B cell (primary cell): ENCODE results near the gene KCNT1. TPM values are rescaled to one million over a fixed set of nuclear protein-coding genes. Genes with fewer than 3 reads are reported as not detected.

Source experiments
- ATAC-seq: fragments of 200-7000 bp; cut with Tn5 transposase; one replicate; pipeline ENCODE4 v1.10.0; 2021; ENCODE audit warnings: low read depth, mild to moderate bottlenecking, moderate number of reproducible peaks, moderate library complexity
- CTCF ChIA-PET: fragments of 350-600 bp; sonication (Branson Sonifier 250); formaldehyde crosslinking; loops from one replicate; lab custom pipeline; 2021; ENCODE audit warnings: antibody characterized with exemption, inconsistent platforms; lab: Charles Lee
- POLR2A ChIA-PET: fragments of 350-600 bp; sonication (Branson Sonifier 250); formaldehyde crosslinking; loops from one replicate; lab custom pipeline; 2021; ENCODE audit warnings: antibody characterized with exemption; lab: Charles Lee
- DNase-seq: peaks from one replicate; pipeline ENCODE4 v3.0.0; 2013
- H2AFZ ChIP-seq: 2 replicates; pipeline ENCODE4 v1.6.1; 2012; ENCODE audit warnings: mild to moderate bottlenecking, low read depth, low read length; ENCODE audit not compliant: insufficient read depth, poor library complexity, severe bottlenecking
- H3K27ac ChIP-seq, 2 donors: 1 replicate in 1 of 2; 2 replicates in 1 of 2; pipeline ENCODE4 v1.5.1; 2012 to 2013; ENCODE audit warnings: low read length in 2 of 2, mild to moderate bottlenecking in 2 of 2, moderate library complexity in 1 of 2
- H3K27me3 ChIP-seq, 4 experiments: fragments of 200-600 bp in 1 of 4; sonication (generic) in 1 of 4; replicated peaks in 1 of 4; 1 replicate in 2 of 4; 2 replicates in 2 of 4; pipeline versions ENCODE4 v1.6.1 to v1.7.0; 2013 to 2016; ENCODE audit warnings: low read length in 3 of 4, mild to moderate bottlenecking in 2 of 4, mixed read lengths in 1 of 4, moderate library complexity in 1 of 4; ENCODE audit not compliant: insufficient read depth in 4 of 4, control insufficient read depth in 3 of 4; ENCODE audit errors: control extremely low read depth in 1 of 4
- H3K36me3 ChIP-seq, 2 experiments: replicated peaks in 1 of 2; 1 replicate in 1 of 2; 2 replicates in 1 of 2; pipeline versions ENCODE4 v1.6.1 to v1.7.1; 2013; ENCODE audit warnings: low read length in 1 of 2; ENCODE audit not compliant: insufficient read depth in 2 of 2, control insufficient read depth in 1 of 2; ENCODE audit errors: control extremely low read depth in 1 of 2, extremely low read depth in 1 of 2
- H3K4me1 ChIP-seq, 2 donors: fragments of 200-600 bp in 1 of 2; sonication (generic) in 1 of 2; 1 replicate in 1 of 2; 2 replicates in 1 of 2; pipeline versions ENCODE4 v1.5.1 to v1.6.1; 2013 to 2017; ENCODE audit warnings: low read length in 2 of 2; ENCODE audit not compliant: control insufficient read depth in 2 of 2, insufficient read depth in 2 of 2
- H3K4me2 ChIP-seq: replicated peaks from 2 replicates; pipeline ENCODE3; 2012; ENCODE audit warnings: mild to moderate bottlenecking, low read depth, low read length; ENCODE audit not compliant: poor library complexity, severe bottlenecking
- H3K4me3 ChIP-seq, 5 experiments: fragments of 200-600 bp in 1 of 5; sonication (generic) in 1 of 5; 1 replicate in 3 of 5; 2 replicates in 2 of 5; pipeline versions ENCODE4 v1.5.1 to v1.7.0; 2011 to 2016; ENCODE audit warnings: low read length in 4 of 5, mild to moderate bottlenecking in 4 of 5, low read depth in 2 of 5, control low read depth in 1 of 5, moderate library complexity in 1 of 5; ENCODE audit not compliant: insufficient read depth in 1 of 5; ENCODE audit errors: control extremely low read depth in 1 of 5, extremely low read depth in 1 of 5
- H3K79me2 ChIP-seq: fragments of 200-600 bp; sonication (generic); one replicate; pipeline ENCODE4 v1.6.0; 2016; ENCODE audit warnings: low read length; ENCODE audit not compliant: control insufficient read depth, insufficient read depth
- H3K9ac ChIP-seq: fragments of 200-600 bp; sonication (generic); 2 replicates; pipeline ENCODE4 v1.6.1; 2017; ENCODE audit warnings: mild to moderate bottlenecking, low read length, moderate library complexity
- H3K9me3 ChIP-seq, 3 donors: one replicate each; pipeline versions ENCODE4 v1.6.1 to v1.7.1; 2013; ENCODE audit warnings: low read length in 2 of 3; ENCODE audit not compliant: control insufficient read depth in 2 of 3, insufficient read depth in 1 of 3; ENCODE audit errors: control extremely low read depth in 1 of 3
- H4K20me1 ChIP-seq: 2 replicates; pipeline ENCODE4 v1.6.0; 2012; ENCODE audit warnings: mild to moderate bottlenecking, low read length; ENCODE audit not compliant: insufficient read depth, control insufficient read depth, poor library complexity, severe bottlenecking
- H3K27ac Mint-ChIP-seq: one replicate; pipeline ENCODE4 v1.8.0; 2021; ENCODE audit warnings: mixed read lengths
- H3K27me3 Mint-ChIP-seq: one replicate; pipeline ENCODE4 v1.8.0; 2021; ENCODE audit warnings: mixed read lengths
- H3K4me1 Mint-ChIP-seq: one replicate; pipeline ENCODE4 v1.8.0; 2021; ENCODE audit warnings: mixed read lengths
- H3K4me3 Mint-ChIP-seq: one replicate; pipeline ENCODE4 v1.8.0; 2021; ENCODE audit warnings: mixed read lengths
- H3K9me3 Mint-ChIP-seq: one replicate; pipeline ENCODE4 v1.8.0; 2022; ENCODE audit warnings: mixed read lengths; ENCODE audit not compliant: insufficient read depth
- EZH2 ChIP-seq: IDR thresholded peaks from 2 replicates; pipeline ENCODE4 v1.6.1; 2012; ENCODE audit warnings: borderline replicate concordance, low read depth, mild to moderate bottlenecking, moderate library complexity, low read length; ENCODE audit not compliant: insufficient read depth, poor library complexity, severe bottlenecking
- whole genome bisulfite sequencing: methylation state at CpG from one replicate; pipeline ENCODE4 v1.1.5; 2013; ENCODE audit warnings: missing lambda C conversion rate; ENCODE audit not compliant: insufficient coverage; 5-methylcytosine and 5-hydroxymethylcytosine counted together
- intact Hi-C: fragments of 100-400 bp; cut with micrococcal nuclease; formaldehyde crosslinking; loops from one replicate; pipeline ENCODE4 v1.10.0; 2022
- polyA plus RNA-seq: library from polyadenylated mRNA; depleted of rRNA; stranded (reverse); fragments of >200 nt; gene quantifications from 2 replicates; pipeline ENCODE4 v1.2.3, GENCODE V29; 2012
- total RNA-seq, 2 donors: library from RNA; stranded (reverse); fragments of 120-200 nt in 1 of 2; gene quantifications; 1 replicate in 1 of 2; 2 replicates in 1 of 2; pipeline versions ENCODE4 v1.2.3 to v1.2.4, GENCODE V29; 2013 to 2022
- TF ChIP-seq, protein P1 (sequence below): fragments of 200-600 bp; IDR thresholded peaks from one replicate; pipeline ENCODE4 v1.8.0; 2022; ENCODE audit warnings: antibody characterized with exemption, mild to moderate bottlenecking

KCNT1 gene
- total and polyA plus RNA-seq, 2 donors (not counting 1 experiment from before 2014, with no cell fraction given), result not detected

DNA sequence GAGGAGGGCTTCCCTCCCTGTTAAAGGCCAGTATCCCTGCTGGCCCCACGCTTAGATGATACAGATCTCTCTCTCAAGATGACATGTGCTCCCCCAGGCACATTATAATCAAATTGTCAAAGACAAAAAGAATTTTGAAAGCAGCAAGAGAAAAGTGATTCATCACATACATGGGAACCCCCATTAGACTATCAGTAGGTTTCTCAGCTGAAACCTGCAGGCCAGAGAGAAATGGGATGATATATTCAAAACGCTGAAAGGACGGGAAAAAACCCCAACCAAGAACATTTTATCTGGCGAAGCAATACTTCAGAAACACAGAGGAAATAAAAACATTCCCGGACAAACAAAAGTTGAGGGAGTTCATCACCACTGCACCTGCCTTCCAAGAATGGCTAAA is 126.7 kb downstream of the KCNT1 start:
- Mint-ChIP-seq H3K4me1 (peaks cover 2% of the 10 kb centered on the region), H3K27me3 (no peaks in the 10 kb centered on the region), H3K4me3 (no peak overlapping the region), H3K9me3 (peaks cover 8% of the 10 kb centered on the region), H3K27ac (no peak overlapping the region)
- no peaks in the 10 kb centered on the region for H4K20me1 ChIP-seq
- no peak overlapping the region for H2AFZ ChIP-seq
- no peak overlapping the region for H3K9ac ChIP-seq
- 82% methylated on average over 2 of the region's 5 CpGs for WGBS
- no peak overlapping the region for H3K4me3 ChIP-seq
- DNase-seq, result no peak
- intact Hi-C loops, result no loop called here
- POLR2A ChIA-PET, result no interaction called here
- TF ChIP-seq, protein P1, sequence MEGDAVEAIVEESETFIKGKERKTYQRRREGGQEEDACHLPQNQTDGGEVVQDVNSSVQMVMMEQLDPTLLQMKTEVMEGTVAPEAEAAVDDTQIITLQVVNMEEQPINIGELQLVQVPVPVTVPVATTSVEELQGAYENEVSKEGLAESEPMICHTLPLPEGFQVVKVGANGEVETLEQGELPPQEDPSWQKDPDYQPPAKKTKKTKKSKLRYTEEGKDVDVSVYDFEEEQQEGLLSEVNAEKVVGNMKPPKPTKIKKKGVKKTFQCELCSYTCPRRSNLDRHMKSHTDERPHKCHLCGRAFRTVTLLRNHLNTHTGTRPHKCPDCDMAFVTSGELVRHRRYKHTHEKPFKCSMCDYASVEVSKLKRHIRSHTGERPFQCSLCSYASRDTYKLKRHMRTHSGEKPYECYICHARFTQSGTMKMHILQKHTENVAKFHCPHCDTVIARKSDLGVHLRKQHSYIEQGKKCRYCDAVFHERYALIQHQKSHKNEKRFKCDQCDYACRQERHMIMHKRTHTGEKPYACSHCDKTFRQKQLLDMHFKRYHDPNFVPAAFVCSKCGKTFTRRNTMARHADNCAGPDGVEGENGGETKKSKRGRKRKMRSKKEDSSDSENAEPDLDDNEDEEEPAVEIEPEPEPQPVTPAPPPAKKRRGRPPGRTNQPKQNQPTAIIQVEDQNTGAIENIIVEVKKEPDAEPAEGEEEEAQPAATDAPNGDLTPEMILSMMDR, result no peak
- no peak for TF ChIP-seq EZH2
- H3K9me3 ChIP-seq, result peaks cover 0 to 22% (median 12%) of the 10 kb centered on the region in 3 donors
- no peaks in the 10 kb centered on the region for H3K27me3 ChIP-seq
- no peak for ATAC-seq
- H3K36me3 ChIP-seq, result peaks cover 0 to 23% of the 10 kb centered on the region in 2 experiments
- CTCF ChIA-PET, result interaction anchor here (1.1 kb wide), 1 partner anchor 26 kb away, joined by 3 read pairs; no protein-coding TSS in a partner anchor
- no peak overlapping the region for H3K4me2 ChIP-seq
- H3K4me1 ChIP-seq, result no peaks in the 10 kb centered on the region
- H3K27ac ChIP-seq, result no peak overlapping the region
- peaks cover 14% of the 10 kb centered on the region for H3K79me2 ChIP-seq

DNA sequence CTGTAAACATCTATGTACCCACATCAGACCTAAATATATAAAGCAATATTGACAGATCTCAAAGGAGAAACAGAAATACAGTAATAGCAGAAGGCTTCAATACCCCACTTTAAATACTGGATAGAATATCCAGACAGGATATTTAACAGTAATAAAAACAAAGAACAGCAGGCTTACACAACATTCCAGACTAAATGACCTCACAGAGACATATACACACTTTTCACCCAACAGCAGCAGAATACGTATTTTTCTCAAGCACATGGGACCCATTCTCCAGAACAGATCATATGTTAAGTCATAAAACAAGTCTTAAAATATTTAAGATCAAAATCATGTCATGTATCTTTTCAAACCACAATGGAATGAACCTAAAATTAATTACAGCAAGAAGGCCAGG is 128.5 kb downstream of the KCNT1 start:
- no peak for ATAC-seq
- Mint-ChIP-seq H3K27me3 (no peaks in the 10 kb centered on the region), H3K4me3 (no peak overlapping the region), H3K4me1 (peaks cover 2% of the 10 kb centered on the region), H3K9me3 (peaks cover 8% of the 10 kb centered on the region), H3K27ac (no peak overlapping the region)
- Histone ChIP-seq H2AFZ (no peak overlapping the region), H3K36me3 (peaks cover 0 to 17% of the 10 kb centered on the region in 2 experiments), H3K79me2 (peaks cover 14% of the 10 kb centered on the region), H3K4me1 (no peaks in the 10 kb centered on the region), H3K9me3 (peaks cover 0 to 22% (median 12%) of the 10 kb centered on the region in 3 donors), H3K9ac (no peak overlapping the region), H3K4me2 (no peak overlapping the region), H4K20me1 (peaks cover 4% of the 10 kb centered on the region), H3K27ac (no peak overlapping the region), H3K27me3 (no peaks in the 10 kb centered on the region), H3K4me3 (no peak overlapping the region)
- no peak for DNase-seq
- intact Hi-C loops, result no loop called here
- CTCF ChIA-PET, result no interaction called here
- no peak for TF ChIP-seq EZH2
- TF ChIP-seq, protein P1, result no peak
- no CpG with 5 or more reads among the region's 1 CpG for WGBS
- POLR2A ChIA-PET, result no interaction called here
